HUDEP-2 (cell line): Measurements from ENCODE around the gene UBE2U.

ENCODE experiments used
- DNase-seq, 76 experiments: peaks; one replicate each; lab custom pipeline; 2025; ENCODE audit not compliant: unreplicated experiment in 76 of 76; lab: John Stamatoyannopoulos, UW

Gene UBE2U

GRCh38 chr1:64203420-64203819, at the start of gene UBE2U:
TSS of gene UBE2U (plus strand) at chr1:64203623. CDS start at chr1:64204051, 428 bp downstream.
- DNase-seq: no peak

GRCh38 chr1:64155278-64155677, 48.1 kb upstream of the UBE2U start:
- no peak for DNase-seq

GRCh38 chr1:64161357-64161941, 42.0 kb upstream of the UBE2U start:
- no peak for DNase-seq

- no peak for DNase-seq
Measured at GRCh38 chr1:64162151-64162550, 41.3 kb upstream of the UBE2U start.

GRCh38 chr1:64162804-64163203, 40.6 kb upstream of the UBE2U start:
- DNase-seq: no peak

- no peak for DNase-seq
Measured at GRCh38 chr1:64163431-64163830, 40.0 kb upstream of the UBE2U start.

- DNase-seq: no peak
Measured at GRCh38 chr1:64163970-64164369, 39.5 kb upstream of the UBE2U start.

- no peak for DNase-seq
Measured at GRCh38 chr1:64166629-64167028, 36.8 kb upstream of the UBE2U start.

- no peak for DNase-seq
Measured at GRCh38 chr1:64167176-64167575, 36.2 kb upstream of the UBE2U start.

- no peak for DNase-seq
Measured at GRCh38 chr1:64171246-64171645, 32.2 kb upstream of the UBE2U start.

GRCh38 chr1:64171797-64172281, 31.6 kb upstream of the UBE2U start:
- DNase-seq: no peak

GRCh38 chr1:64172458-64172983, 30.9 kb upstream of the UBE2U start:
- DNase-seq: no peak

GRCh38 chr1:64173336-64173940, 30.0 kb upstream of the UBE2U start:
- no peak for DNase-seq

- DNase-seq: no peak
Measured at GRCh38 chr1:64175639-64176038, 27.8 kb upstream of the UBE2U start.

GRCh38 chr1:64176659-64177058, 26.8 kb upstream of the UBE2U start:
- no peak for DNase-seq

- no peak for DNase-seq
Measured at GRCh38 chr1:64179588-64179987, 23.8 kb upstream of the UBE2U start.

- no peak for DNase-seq
Measured at GRCh38 chr1:64182207-64182606, 21.2 kb upstream of the UBE2U start.

- no peak for DNase-seq
Measured at GRCh38 chr1:64183395-64184002, 19.9 kb upstream of the UBE2U start.

GRCh38 chr1:64184003-64184440, 19.4 kb upstream of the UBE2U start:
- no peak for DNase-seq

- no peak for DNase-seq
Measured at GRCh38 chr1:64186138-64186897, 17.1 kb upstream of the UBE2U start.

- no peak for DNase-seq
Measured at GRCh38 chr1:64186898-64187280, 16.5 kb upstream of the UBE2U start.
